PC-3 (cell line): ENCODE measurements around the gene EHMT2. TPM values are rescaled to one million over a fixed set of nuclear protein-coding genes. Genes with fewer than 3 reads are reported as not detected.
A peak's percentile ranks its signal among the peaks of the same experiment; 100 is the strongest.

Experiments
- ATAC-seq: fragments of 200-7000 bp; cut with Tn5 transposase; 2 replicates; pipeline ENCODE4 v1.9.1; 2020; ENCODE audit warnings: mild to moderate bottlenecking, moderate library complexity
- BruUV-seq: library from RNA; stranded (reverse); fragments of 400-500 nt; replicated peaks from 2 replicates; lab custom pipeline; 2021; lab: Mats Ljungman, UMichigan
- CTCF ChIA-PET: fragments of 300-600 bp; sonication (Branson Sonifier 250); formaldehyde crosslinking; loops from one replicate; lab custom pipeline; 2022; ENCODE audit warnings: antibody characterized with exemption; lab: Charles Lee
- POLR2A ChIA-PET: fragments of 300-600 bp; sonication (Branson Sonifier 250); formaldehyde crosslinking; loops from one replicate; lab custom pipeline; 2022; ENCODE audit warnings: antibody characterized with exemption; ENCODE audit not compliant: unreplicated experiment; lab: Charles Lee
- DNase-seq: peaks from one replicate; pipeline ENCODE4 v3.0.0-alpha.2; 2015
- H2AFZ ChIP-seq: fragments of 300-600 bp; sonication (generic); 2 replicates; pipeline ENCODE4 v1.6.0; 2016; ENCODE audit warnings: antibody characterized with exemption, low read length
- H3F3A ChIP-seq: fragments of 300-600 bp; sonication (generic); one replicate; pipeline ENCODE4 v1.6.0; 2017; ENCODE audit warnings: antibody characterized with exemption, low read length, control low read depth, mild to moderate bottlenecking; ENCODE audit not compliant: unreplicated experiment
- H3K27ac ChIP-seq: fragments of 300-600 bp; sonication (generic); 2 replicates; pipeline ENCODE4 v1.5.1; 2016; ENCODE audit warnings: mild to moderate bottlenecking, low read length
- H3K27me3 ChIP-seq: fragments of 300-600 bp; sonication (generic); 2 replicates; pipeline ENCODE4 v1.6.1; 2016; ENCODE audit warnings: low read length, mixed read lengths
- H3K36me3 ChIP-seq: fragments of 300-600 bp; sonication (generic); 2 replicates; pipeline ENCODE4 v1.6.1; 2016; ENCODE audit warnings: low read depth, mixed run types, low read length, mixed read lengths
- H3K4me1 ChIP-seq: fragments of 300-600 bp; sonication (generic); 2 replicates; pipeline ENCODE4 v1.5.1; 2016; ENCODE audit warnings: low read length; ENCODE audit not compliant: insufficient read depth
- H3K4me2 ChIP-seq: fragments of 300-600 bp; sonication (generic); 2 replicates; pipeline ENCODE4 v1.6.0; 2016; ENCODE audit warnings: low read length
- H3K4me3 ChIP-seq: fragments of 300-600 bp; sonication (generic); 2 replicates; pipeline ENCODE4 v1.5.1; 2016; ENCODE audit warnings: mild to moderate bottlenecking, low read length, mixed read lengths
- H3K79me2 ChIP-seq: fragments of 300-600 bp; sonication (generic); 2 replicates; pipeline ENCODE4 v1.6.1; 2017; ENCODE audit warnings: low read length, mixed read lengths
- H3K9ac ChIP-seq: fragments of 300-600 bp; sonication (generic); 2 replicates; pipeline ENCODE4 v1.6.0; 2016; ENCODE audit warnings: mild to moderate bottlenecking, low read length
- H3K9me2 ChIP-seq: fragments of 300-600 bp; sonication (generic); replicated peaks from 2 replicates; pipeline ENCODE4 v1.6.1; 2016; ENCODE audit warnings: mixed run types, low read length, mixed read lengths
- H3K9me3 ChIP-seq: fragments of 300-600 bp; sonication (generic); 2 replicates; pipeline ENCODE4 v1.6.1; 2016; ENCODE audit warnings: low read length, mixed read lengths
- H4K20me1 ChIP-seq: fragments of 300-600 bp; sonication (generic); 2 replicates; pipeline ENCODE4 v1.6.1; 2016; ENCODE audit warnings: low read length, mixed read lengths
- EZH2 ChIP-seq: fragments of 300-600 bp; sonication (generic); IDR thresholded peaks from one replicate; pipeline ENCODE4 v1.6.1; 2017; ENCODE audit warnings: antibody characterized with exemption, mild to moderate bottlenecking, low read length; ENCODE audit not compliant: unreplicated experiment
- EZH2phosphoT487 ChIP-seq: fragments of 300-600 bp; sonication (generic); IDR thresholded peaks from 2 replicates; pipeline ENCODE4 v1.6.1; 2018; ENCODE audit warnings: mild to moderate bottlenecking, antibody characterized with exemption, low read length, borderline replicate concordance
- intact Hi-C: fragments of 100-400 bp; cut with micrococcal nuclease; formaldehyde crosslinking; loops from 2 replicates; pipeline ENCODE4 v1.9.0; 2023
- total RNA-seq: library from RNA; depleted of rRNA; stranded (reverse); fragments of >200 nt; gene quantifications from 2 replicates; pipeline ENCODE4 v1.2.3, GENCODE V29; 2014
- TF ChIP-seq, protein P1 (sequence below): fragments of 300-600 bp; sonication (generic); conservative IDR thresholded peaks from 2 replicates; pipeline ENCODE4 v1.5.1; 2017; ENCODE audit warnings: antibody characterized with exemption, low read depth, mild to moderate bottlenecking, low read length

Gene EHMT2
- total RNA-seq, 1 experiment from 2014 or later, result 74.5 TPM

DNA sequence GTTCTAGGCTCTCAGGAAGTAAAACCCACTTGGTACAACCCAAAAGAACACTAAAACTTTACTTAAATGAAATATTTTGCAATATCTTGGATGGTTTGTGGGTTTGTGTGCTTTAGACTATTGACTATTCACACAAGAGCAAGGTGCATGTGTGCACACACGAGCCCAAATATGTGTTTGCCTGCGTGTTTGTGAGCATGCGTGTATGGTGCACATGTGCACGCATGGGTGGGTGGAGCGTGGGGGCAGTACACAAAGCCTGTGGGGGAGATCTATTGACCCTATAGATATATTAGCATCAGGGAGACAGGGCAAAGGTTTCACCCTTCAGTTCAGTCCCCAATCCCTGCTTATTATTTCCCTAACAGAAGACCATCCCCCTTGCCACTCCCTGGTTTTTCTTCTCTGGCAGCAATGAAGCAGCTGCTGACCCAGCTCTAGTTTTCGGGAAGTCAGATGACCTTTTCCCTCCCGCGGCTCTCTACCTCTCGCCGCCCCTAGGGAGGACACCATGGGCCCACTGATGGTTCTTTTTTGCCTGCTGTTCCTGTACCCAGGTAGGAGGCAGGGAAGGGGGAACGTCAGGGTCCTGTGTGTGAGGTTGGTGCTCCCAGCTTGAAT is 29.9 kb upstream of the EHMT2 start, which contains the start of gene C2:
Gene C2 (plus strand): TSS at position 476 of the 621 bp plus-strand sequence. CDS start 36 bp downstream, at position 512.
- ATAC-seq (no peak), DNase-seq (no peak)
- H3K27ac ChIP-seq, result no peak within 1 kb of the TSS
- no peaks in the 10 kb centered on the region for H3K9me3 ChIP-seq
- H3K27me3 ChIP-seq, result no peaks in the 10 kb centered on the region
- H3K4me2 ChIP-seq, result no peak within 1 kb of the TSS
- H3F3A ChIP-seq, result no peaks in the 10 kb centered on the region
- H3K36me3 ChIP-seq, result no peaks in the 10 kb centered on the region
- ChIA-PET POLR2A (no interaction called here), CTCF (no interaction called here)
- no peak within 1 kb of the TSS for H3K4me3 ChIP-seq
- no peaks in the 10 kb centered on the region for H3K4me1 ChIP-seq
- H3K9ac ChIP-seq, result no peak within 1 kb of the TSS
- H4K20me1 ChIP-seq, result no peaks in the 10 kb centered on the region
- BruUV-seq, result no TSS peak
- intact Hi-C loops, result no loop called here
- TF ChIP-seq EZH2 (no peak), EZH2phosphoT487 (no peak)
- TF ChIP-seq, protein P1, sequence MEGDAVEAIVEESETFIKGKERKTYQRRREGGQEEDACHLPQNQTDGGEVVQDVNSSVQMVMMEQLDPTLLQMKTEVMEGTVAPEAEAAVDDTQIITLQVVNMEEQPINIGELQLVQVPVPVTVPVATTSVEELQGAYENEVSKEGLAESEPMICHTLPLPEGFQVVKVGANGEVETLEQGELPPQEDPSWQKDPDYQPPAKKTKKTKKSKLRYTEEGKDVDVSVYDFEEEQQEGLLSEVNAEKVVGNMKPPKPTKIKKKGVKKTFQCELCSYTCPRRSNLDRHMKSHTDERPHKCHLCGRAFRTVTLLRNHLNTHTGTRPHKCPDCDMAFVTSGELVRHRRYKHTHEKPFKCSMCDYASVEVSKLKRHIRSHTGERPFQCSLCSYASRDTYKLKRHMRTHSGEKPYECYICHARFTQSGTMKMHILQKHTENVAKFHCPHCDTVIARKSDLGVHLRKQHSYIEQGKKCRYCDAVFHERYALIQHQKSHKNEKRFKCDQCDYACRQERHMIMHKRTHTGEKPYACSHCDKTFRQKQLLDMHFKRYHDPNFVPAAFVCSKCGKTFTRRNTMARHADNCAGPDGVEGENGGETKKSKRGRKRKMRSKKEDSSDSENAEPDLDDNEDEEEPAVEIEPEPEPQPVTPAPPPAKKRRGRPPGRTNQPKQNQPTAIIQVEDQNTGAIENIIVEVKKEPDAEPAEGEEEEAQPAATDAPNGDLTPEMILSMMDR, result no peak
- H3K79me2 ChIP-seq, result no peaks in the 10 kb centered on the region
- no peak within 1 kb of the TSS for H2AFZ ChIP-seq
- H3K9me2 ChIP-seq, result no peaks in the 10 kb centered on the region

DNA sequence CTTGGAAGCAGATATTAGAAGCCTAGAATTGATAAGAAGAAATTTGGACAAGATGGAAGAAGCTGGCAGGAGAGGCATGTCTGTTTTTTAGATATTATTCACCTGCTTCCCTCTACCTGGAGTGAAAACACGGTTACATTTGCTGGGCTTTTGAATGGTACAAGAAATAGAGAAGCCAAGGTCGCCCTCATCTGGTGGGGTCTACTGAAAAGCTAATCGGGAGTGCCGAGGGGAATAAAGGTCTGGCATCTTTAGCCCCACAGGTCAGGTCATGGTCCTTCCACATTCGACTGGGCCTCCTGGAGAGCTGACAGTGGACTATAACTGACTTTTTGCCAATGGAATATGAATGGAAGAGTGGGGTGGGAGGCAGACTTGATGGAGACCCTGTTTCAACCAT is 25.4 kb upstream of the EHMT2 start:
- no TSS peak for BruUV-seq
- Histone ChIP-seq H3K27me3 (no peaks in the 10 kb centered on the region), H3K27ac (no peak overlapping the region), H3K4me3 (no peak overlapping the region), H3K9me3 (no peaks in the 10 kb centered on the region), H4K20me1 (no peaks in the 10 kb centered on the region), H3K9me2 (no peaks in the 10 kb centered on the region), H3F3A (no peaks in the 10 kb centered on the region), H3K9ac (no peak overlapping the region), H3K36me3 (no peaks in the 10 kb centered on the region), H3K4me1 (no peaks in the 10 kb centered on the region), H3K79me2 (no peaks in the 10 kb centered on the region), H2AFZ (no peak overlapping the region), H3K4me2 (no peak overlapping the region)
- DNase-seq (peak; percentile 35), ATAC-seq (0 out of 2 replicates have a peak, but pooled peaks have one; percentile 38)
- intact Hi-C loops, result no loop called here
- ChIA-PET POLR2A (no interaction called here), CTCF (no interaction called here)
- no peak for TF ChIP-seq EZH2phosphoT487
- TF ChIP-seq, protein P1, result peak; percentile 43; the same call in 1 of the 2 replicates

DNA sequence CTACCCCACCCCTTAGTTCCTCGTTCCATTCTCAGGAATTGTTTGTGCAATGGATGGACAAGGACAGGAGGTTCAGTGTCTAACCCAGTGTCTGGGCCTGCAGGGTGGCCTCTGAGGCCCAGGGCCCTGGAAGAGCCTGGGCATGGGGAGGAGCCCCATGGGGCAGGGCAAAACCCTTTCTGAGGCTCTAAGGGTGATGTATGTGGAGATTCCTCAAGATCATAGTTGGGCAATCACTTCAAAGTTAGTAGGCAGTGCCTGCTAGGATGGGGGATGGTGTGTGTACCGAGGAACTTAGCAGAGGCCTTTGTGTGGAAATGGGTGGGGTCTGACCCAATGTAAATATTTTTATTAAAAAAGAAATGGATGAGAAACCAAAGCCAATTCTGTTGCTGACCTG is 23.3 kb upstream of the EHMT2 start:
- no peaks in the 10 kb centered on the region for H4K20me1 ChIP-seq
- no peak for TF ChIP-seq EZH2
- TF ChIP-seq EZH2phosphoT487, result no peak
- TF ChIP-seq, protein P1, result no peak
- no peak; the same call in none of the 2 replicates for ATAC-seq
- BruUV-seq, result no TSS peak
- no peaks in the 10 kb centered on the region for H3F3A ChIP-seq
- no peak for DNase-seq
- H3K9ac ChIP-seq, result no peak overlapping the region
- no peaks in the 10 kb centered on the region for H3K79me2 ChIP-seq
- H3K4me1 ChIP-seq, result no peaks in the 10 kb centered on the region
- H3K4me2 ChIP-seq, result no peak overlapping the region
- no peaks in the 10 kb centered on the region for H3K9me2 ChIP-seq
- no peaks in the 10 kb centered on the region for H3K27me3 ChIP-seq
- no peak overlapping the region for H3K4me3 ChIP-seq
- H3K9me3 ChIP-seq, result no peaks in the 10 kb centered on the region
- H3K36me3 ChIP-seq, result no peaks in the 10 kb centered on the region
- intact Hi-C loops, result no loop called here
- no peak overlapping the region for H2AFZ ChIP-seq
- H3K27ac ChIP-seq, result no peak overlapping the region
- POLR2A ChIA-PET, result no interaction called here
- CTCF ChIA-PET, result interaction anchor here (0.7 kb wide), 1 partner anchor 194 kb away, joined by 3 read pairs; no protein-coding TSS in a partner anchor
